ENCODE data around the gene MAP3K21.

MAP3K21 gene

GRCh38 chr1:233349137-233349536, 21.6 kb downstream of the MAP3K21 start:
- H3K4me3 ChIP-seq (ENCODE audit: low read length), result no peak overlapping the region
- no peaks in the 10 kb centered on the region for H3F3A ChIP-seq (ENCODE audit: control insufficient read depth, insufficient read depth)
- H3K79me2 ChIP-seq (ENCODE audit: control insufficient read depth, low read length), result no peaks in the 10 kb centered on the region
- no peaks in the 10 kb centered on the region for H4K20me1 ChIP-seq (ENCODE audit: control insufficient read depth, insufficient read depth, low read depth, low read length)
- H3K9me3 ChIP-seq (ENCODE audit: control insufficient read depth, insufficient read depth, low read length), result no peaks in the 10 kb centered on the region
- no peaks in the 10 kb centered on the region for H3K4me1 ChIP-seq (ENCODE audit: control insufficient read depth, low read length)
- H3K4me2 ChIP-seq (ENCODE audit: low read length), result no peak overlapping the region
- no peaks in the 10 kb centered on the region for H3K27me3 ChIP-seq (ENCODE audit: control insufficient read depth, low read length)
- no peaks in the 10 kb centered on the region for H3K36me3 ChIP-seq (ENCODE audit: control insufficient read depth, low read length)
- no peak for TF ChIP-seq CTCF (IDR thresholded peaks at IDR 0.05; ENCODE audit: low read depth, low read length, poor library complexity, severe bottlenecking)
- no peak for TF ChIP-seq EZH2phosphoT487 (IDR thresholded peaks at IDR 0.05; ENCODE audit: borderline replicate concordance, low read length)
- no peaks in the 10 kb centered on the region for H3K9me2 ChIP-seq (replicated peaks; ENCODE audit: control insufficient read depth, low read length)
- no peak overlapping the region for H3K27ac ChIP-seq (ENCODE audit: low read depth, low read length)

GRCh38 chr1:233354983-233355382, 27.5 kb downstream of the MAP3K21 start:
- Histone ChIP-seq H3K79me2 (ENCODE audit: control insufficient read depth, low read length) (no peaks in the 10 kb centered on the region), H3K4me3 (ENCODE audit: low read length) (no peak overlapping the region), H3K27me3 (ENCODE audit: control insufficient read depth, low read length) (no peaks in the 10 kb centered on the region), H3F3A (ENCODE audit: control insufficient read depth, insufficient read depth) (no peaks in the 10 kb centered on the region), H3K9me3 (ENCODE audit: control insufficient read depth, insufficient read depth, low read length) (no peaks in the 10 kb centered on the region), H4K20me1 (ENCODE audit: control insufficient read depth, insufficient read depth, low read depth, low read length) (no peaks in the 10 kb centered on the region), H3K4me1 (ENCODE audit: control insufficient read depth, low read length) (no peaks in the 10 kb centered on the region), H3K36me3 (ENCODE audit: control insufficient read depth, low read length) (no peaks in the 10 kb centered on the region), H3K4me2 (ENCODE audit: low read length) (no peak overlapping the region), H3K9me2 (replicated peaks; ENCODE audit: control insufficient read depth, low read length) (no peaks in the 10 kb centered on the region), H3K27ac (ENCODE audit: low read depth, low read length) (no peak overlapping the region)
- TF ChIP-seq EZH2phosphoT487 (IDR thresholded peaks at IDR 0.05; ENCODE audit: borderline replicate concordance, low read length) (no peak), CTCF (IDR thresholded peaks at IDR 0.05; ENCODE audit: low read depth, low read length, poor library complexity, severe bottlenecking) (no peak)

- H3K4me2 ChIP-seq (ENCODE audit: low read length), result no peak overlapping the region
- no peaks in the 10 kb centered on the region for H3K9me3 ChIP-seq (ENCODE audit: control insufficient read depth, insufficient read depth, low read length)
- no peaks in the 10 kb centered on the region for H3K79me2 ChIP-seq (ENCODE audit: control insufficient read depth, low read length)
- no peaks in the 10 kb centered on the region for H3K36me3 ChIP-seq (ENCODE audit: control insufficient read depth, low read length)
- H3K9me2 ChIP-seq (replicated peaks; ENCODE audit: control insufficient read depth, low read length), result no peaks in the 10 kb centered on the region
- H3K4me1 ChIP-seq (ENCODE audit: control insufficient read depth, low read length), result no peaks in the 10 kb centered on the region
- no peaks in the 10 kb centered on the region for H3F3A ChIP-seq (ENCODE audit: control insufficient read depth, insufficient read depth)
- TF ChIP-seq EZH2phosphoT487 (IDR thresholded peaks at IDR 0.05; ENCODE audit: borderline replicate concordance, low read length) (no peak), CTCF (IDR thresholded peaks at IDR 0.05; ENCODE audit: low read depth, low read length, poor library complexity, severe bottlenecking) (no peak)
- H4K20me1 ChIP-seq (ENCODE audit: control insufficient read depth, insufficient read depth, low read depth, low read length), result no peaks in the 10 kb centered on the region
- H3K4me3 ChIP-seq (ENCODE audit: low read length), result no peak overlapping the region
- no peak overlapping the region for H3K27ac ChIP-seq (ENCODE audit: low read depth, low read length)
- no peaks in the 10 kb centered on the region for H3K27me3 ChIP-seq (ENCODE audit: control insufficient read depth, low read length)
These were observed 28.5 kb downstream of the MAP3K21 start for GRCh38 chr1:233355841-233356704.

Data from DOHH2 (cell line).